IMR-90 (cell line): ENCODE measurements around the gene CCDC194. TPM values are rescaled to one million over a fixed set of nuclear protein-coding genes. Genes with fewer than 3 reads are reported as not detected.

Experiments
- ATAC-seq: fragments of 200-7000 bp; cut with Tn5 transposase; 2 replicates; pipeline ENCODE4 v1.9.1; 2020; ENCODE audit warnings: low read depth, mild to moderate bottlenecking, moderate library complexity
- BruUV-seq: library from RNA; stranded (reverse); fragments of 400-500 nt; replicated peaks from 2 replicates; lab custom pipeline; 2021; lab: Mats Ljungman, UMichigan
- CTCF ChIA-PET: fragments of 300-600 bp; formaldehyde crosslinking; extraction: SDS; loops from one replicate; lab custom pipeline; 2021; ENCODE audit warnings: antibody characterized with exemption; lab: Yijun Ruan, JAX
- POLR2A ChIA-PET: fragments of 300-600 bp; sonication (Branson Sonifier 250); formaldehyde crosslinking; loops from one replicate; lab custom pipeline; 2022; ENCODE audit warnings: antibody characterized with exemption; ENCODE audit not compliant: unreplicated experiment; lab: Charles Lee
- DNase-seq: peaks from one replicate; pipeline ENCODE4 v3.0.0; 2013
- H2AFZ ChIP-seq: replicated peaks from 2 replicates; pipeline ENCODE3; 2013; ENCODE audit warnings: low read length, mild to moderate bottlenecking; ENCODE audit not compliant: poor library complexity
- H2AK5ac ChIP-seq: 2 replicates; pipeline ENCODE4 v1.6.1; 2013; ENCODE audit warnings: low read depth, low read length, inconsistent platforms
- H2AK9ac ChIP-seq: replicated peaks from 2 replicates; pipeline ENCODE3; 2013; ENCODE audit warnings: mild to moderate bottlenecking, low read depth, low read length, moderate library complexity; ENCODE audit not compliant: poor library complexity
- H2BK120ac ChIP-seq: 2 replicates; pipeline ENCODE4 v1.6.1; 2013; ENCODE audit warnings: low read depth, low read length, inconsistent platforms
- H2BK15ac ChIP-seq: 3 replicates; pipeline ENCODE4 v1.6.1; 2013; ENCODE audit warnings: low read depth, low read length, inconsistent platforms
- H2BK20ac ChIP-seq: 2 replicates; pipeline ENCODE4 v1.6.1; 2013; ENCODE audit warnings: low read depth, mild to moderate bottlenecking, inconsistent platforms, low read length, moderate library complexity
- H2BK5ac ChIP-seq: 2 replicates; pipeline ENCODE4 v1.6.1; 2013; ENCODE audit warnings: mild to moderate bottlenecking, low read depth, low read length, inconsistent platforms; ENCODE audit not compliant: poor library complexity, severe bottlenecking
- H3K14ac ChIP-seq: replicated peaks from 2 replicates; pipeline ENCODE4 v1.6.1; 2013; ENCODE audit warnings: low read depth, low read length, inconsistent platforms
- H3K18ac ChIP-seq: 2 replicates; pipeline ENCODE4 v1.6.1; 2013; ENCODE audit warnings: low read depth, low read length, control low read depth
- H3K23ac ChIP-seq: 2 replicates; pipeline ENCODE4 v1.6.1; 2013; ENCODE audit warnings: low read depth, low read length, inconsistent platforms
- H3K27ac ChIP-seq: 2 replicates; pipeline ENCODE4 v1.5.1; 2013; ENCODE audit warnings: mild to moderate bottlenecking, control low read depth, low read length; ENCODE audit not compliant: insufficient read depth
- H3K27me3 ChIP-seq: 2 replicates; pipeline ENCODE4 v1.6.1; 2013; ENCODE audit warnings: low read length; ENCODE audit not compliant: control insufficient read depth, insufficient read depth
- H3K36me3 ChIP-seq: 2 replicates; pipeline ENCODE4 v1.6.1; 2013; ENCODE audit warnings: low read length, mixed read lengths; ENCODE audit not compliant: control insufficient read depth, insufficient read depth
- H3K4ac ChIP-seq: 2 replicates; pipeline ENCODE4 v1.6.1; 2013; ENCODE audit warnings: low read depth, low read length, inconsistent platforms
- H3K4me1 ChIP-seq: 2 replicates; pipeline ENCODE4 v1.6.1; 2013; ENCODE audit warnings: low read length, mixed read lengths; ENCODE audit not compliant: control insufficient read depth, insufficient read depth
- H3K4me2 ChIP-seq: 2 replicates; pipeline ENCODE4 v1.6.1; 2013; ENCODE audit warnings: low read depth, mild to moderate bottlenecking, control low read depth, low read length, moderate library complexity
- H3K4me3 ChIP-seq: 2 replicates; pipeline ENCODE4 v1.5.1; 2013; ENCODE audit warnings: low read depth, mild to moderate bottlenecking, control low read depth, low read length, moderate library complexity; ENCODE audit not compliant: insufficient read depth
- H3K56ac ChIP-seq: 2 replicates; pipeline ENCODE4 v1.6.1; 2013; ENCODE audit warnings: low read length, inconsistent platforms; ENCODE audit not compliant: insufficient read depth; ENCODE audit errors: extremely low read depth
- H3K79me1 ChIP-seq, 2 experiments: 2 replicates each; pipeline ENCODE4 v1.6.1; 2013; ENCODE audit warnings: low read length in 2 of 2, inconsistent platforms in 1 of 2, low read depth in 1 of 2
- H3K9ac ChIP-seq: 2 replicates; pipeline ENCODE4 v1.6.1; 2013; ENCODE audit warnings: low read depth, low read length, control low read depth
- H3K9me1 ChIP-seq: 2 replicates; pipeline ENCODE4 v1.6.1; 2013; ENCODE audit warnings: low read length, inconsistent platforms; ENCODE audit not compliant: insufficient read depth
- H3K9me3 ChIP-seq: 2 replicates; pipeline ENCODE4 v1.6.1; 2013; ENCODE audit warnings: low read length; ENCODE audit not compliant: control insufficient read depth, insufficient read depth
- H4K20me1 ChIP-seq: 2 replicates; pipeline ENCODE4 v1.6.1; 2013; ENCODE audit warnings: low read length, inconsistent platforms; ENCODE audit not compliant: insufficient read depth
- H4K5ac ChIP-seq: 2 replicates; pipeline ENCODE4 v1.6.1; 2013; ENCODE audit warnings: mild to moderate bottlenecking, low read depth, low read length, control low read depth
- H4K8ac ChIP-seq, 2 experiments: 2 replicates each; pipeline ENCODE4 v1.6.1; 2013; ENCODE audit warnings: low read depth in 2 of 2, low read length in 2 of 2, control low read depth in 1 of 2, inconsistent platforms in 1 of 2
- H4K91ac ChIP-seq: 2 replicates; pipeline ENCODE4 v1.6.1; 2013; ENCODE audit warnings: low read depth, low read length, inconsistent platforms; ENCODE audit not compliant: insufficient read depth
- BHLHE40 ChIP-seq: fragments of 150-350 bp; IDR thresholded peaks from 2 replicates; pipeline ENCODE4 v1.6.1; 2016; ENCODE audit warnings: mild to moderate bottlenecking, low read depth, low read length
- CEBPB ChIP-seq: IDR thresholded peaks from 2 replicates; pipeline ENCODE4 v1.6.1; 2012; ENCODE audit warnings: low read depth, low read length, improper control_type of control experiment
- CHD1 ChIP-seq: IDR thresholded peaks from 2 replicates; pipeline ENCODE4 v1.6.1; 2012; ENCODE audit warnings: low read depth, low read length, improper control_type of control experiment
- CTCF ChIP-seq: conservative IDR thresholded peaks from 2 replicates; pipeline ENCODE4 v1.5.1; 2012; ENCODE audit warnings: mild to moderate bottlenecking, low read depth, low read length, improper control_type of control experiment
- ELK1 ChIP-seq: fragments of 150-350 bp; IDR thresholded peaks from 2 replicates; pipeline ENCODE4 v1.6.1; 2016; ENCODE audit warnings: low read depth, mild to moderate bottlenecking, low read length, moderate library complexity, borderline replicate concordance
- FOS ChIP-seq: fragments of 150-350 bp; IDR thresholded peaks from 2 replicates; pipeline ENCODE4 v1.6.1; 2016; ENCODE audit warnings: low read depth, low read length
- MAFK ChIP-seq: IDR thresholded peaks from 2 replicates; pipeline ENCODE4 v1.6.1; 2012; ENCODE audit warnings: low read depth, low read length, improper control_type of control experiment
- NFE2L2 ChIP-seq: fragments of 150-350 bp; IDR thresholded peaks from 2 replicates; pipeline ENCODE4 v1.6.1; 2016; ENCODE audit warnings: low read depth, mild to moderate bottlenecking, low read length
- POLR2A ChIP-seq: IDR thresholded peaks from 2 replicates; pipeline ENCODE4 v1.6.1; 2012; ENCODE audit warnings: mild to moderate bottlenecking, low read depth, low read length
- RAD21 ChIP-seq: IDR thresholded peaks from 2 replicates; pipeline ENCODE4 v1.6.1; 2012; ENCODE audit warnings: low read length, improper control_type of control experiment
- RCOR1 ChIP-seq: IDR thresholded peaks from 2 replicates; pipeline ENCODE4 v1.6.1; 2012; ENCODE audit warnings: mild to moderate bottlenecking, low read length, improper control_type of control experiment; ENCODE audit not compliant: insufficient replicate concordance
- RFX5 ChIP-seq: IDR thresholded peaks from 2 replicates; pipeline ENCODE4 v1.8.0; 2012; ENCODE audit warnings: low read depth, mild to moderate bottlenecking, low read length, moderate library complexity
- SMC3 ChIP-seq: fragments of 150-350 bp; IDR thresholded peaks from 2 replicates; pipeline ENCODE4 v1.6.1; 2016; ENCODE audit warnings: low read depth, mild to moderate bottlenecking, antibody characterized with exemption, low read length, moderate library complexity
- USF2 ChIP-seq: fragments of 150-350 bp; IDR thresholded peaks from 2 replicates; pipeline ENCODE4 v1.6.1; 2017; ENCODE audit warnings: mild to moderate bottlenecking, antibody characterized with exemption, low read length, low read depth
- WGBS, 2 experiments: methylation state at CpG; one replicate each; pipeline versions ENCODE4 v1.1.5 to v1.1.7; 2013; ENCODE audit warnings: missing lambda C conversion rate in 2 of 2; ENCODE audit not compliant: insufficient read length in 1 of 2; ENCODE audit errors: extremely low coverage in 2 of 2; 5-methylcytosine and 5-hydroxymethylcytosine counted together
- dilution Hi-C: fragments of 300-500 bp; cut with HindIII; formaldehyde crosslinking; loops from one replicate; pipeline ENCODE4 v1.14.3; 2018; ENCODE audit warnings: low sequenced_read_pairs; ENCODE audit not compliant: unreplicated experiment
- in situ Hi-C: fragments of 300-500 bp; cut with MboI; formaldehyde crosslinking; loops from 3 replicates; pipeline ENCODE4 v1.14.3; 2019; ENCODE audit warnings: low sequenced_read_pairs, inconsistent platforms, mixed read lengths
- intact Hi-C: fragments of 100-400 bp; cut with micrococcal nuclease; formaldehyde crosslinking; loops from 2 replicates; pipeline ENCODE4 v1.10.0; 2022
- polyA plus RNA-seq, 3 experiments: library from polyadenylated mRNA; depleted of rRNA; stranded (reverse); fragments of >200 nt; gene quantifications; 2 replicates each; pipeline ENCODE4 v1.2.3, GENCODE V29; 2012; ENCODE audit warnings: low replicate concordance in 1 of 3
- total RNA-seq: library from RNA; depleted of rRNA; stranded (reverse); fragments of >200 nt; gene quantifications from 2 replicates; pipeline ENCODE4 v1.2.3, GENCODE V29; 2012

Gene CCDC194
- total and polyA plus RNA-seq, 2 of the 4 experiments (the other 2 are of a cell fraction) = not detected

- H3K27me3 ChIP-seq = peaks cover 8% of the 10 kb centered on the region; the same call in 1 of the 2 replicates
- intact Hi-C loops (no loop called here), in situ Hi-C loops (no loop called here), dilution Hi-C loops (no loop called here)
- H2BK5ac ChIP-seq = no peak overlapping the region
- CTCF ChIA-PET = no interaction called here
- no peaks in the 10 kb centered on the region for H3K79me1 ChIP-seq
- no peaks in the 10 kb centered on the region for H3K9me1 ChIP-seq
- ATAC-seq (no peak), DNase-seq (no peak)
- H3K14ac ChIP-seq = no peak overlapping the region
- no peak overlapping the region for H3K4me3 ChIP-seq
- no peaks in the 10 kb centered on the region for H3K9me3 ChIP-seq
- no peak overlapping the region for H4K5ac ChIP-seq
- H3K56ac ChIP-seq = no peak overlapping the region
- no peak overlapping the region for H3K23ac ChIP-seq
- no peak overlapping the region for H2BK120ac ChIP-seq
- no peak overlapping the region for H2AK9ac ChIP-seq
- H2AFZ ChIP-seq = peak overlapping the region; percentile 34
- BruUV-seq = no TSS peak
- H3K4ac ChIP-seq = no peak overlapping the region
- no peak overlapping the region for H3K18ac ChIP-seq
- H2AK5ac ChIP-seq = no peak overlapping the region
- no peak for TF ChIP-seq RAD21
- TF ChIP-seq USF2 = no peak
- no peak for TF ChIP-seq SMC3
- TF ChIP-seq ELK1 = no peak
- TF ChIP-seq CHD1 = no peak
- TF ChIP-seq CEBPB = no peak
- no peak for TF ChIP-seq MAFK
- no peak for TF ChIP-seq RCOR1
- no peak for TF ChIP-seq CTCF
- TF ChIP-seq NFE2L2 = no peak
- no peak for TF ChIP-seq BHLHE40
- TF ChIP-seq FOS = no peak
- no peak for TF ChIP-seq RFX5
- TF ChIP-seq POLR2A = no peak
- no peaks in the 10 kb centered on the region for H3K36me3 ChIP-seq
- H3K4me1 ChIP-seq = 0 out of 2 replicates have a peak, but pooled peaks cover 2% of the 10 kb centered on the region
- no peak overlapping the region for H3K27ac ChIP-seq
- H2BK20ac ChIP-seq = no peak overlapping the region
- H3K9ac ChIP-seq = no peak overlapping the region
- H4K20me1 ChIP-seq = no peaks in the 10 kb centered on the region; the same call in 1 of the 2 replicates
- POLR2A ChIA-PET = no interaction called here
- no peak overlapping the region for H4K91ac ChIP-seq
- no peak overlapping the region for H2BK15ac ChIP-seq
- WGBS, 2 experiments = 74% methylated on average over 2 of the region's 14 CpGs; no CpG with 5 or more reads in 1 of the 2 experiments
- no peak overlapping the region for H4K8ac ChIP-seq
- H3K4me2 ChIP-seq = no peak overlapping the region
These were observed 41.3 kb downstream of the CCDC194 start for GRCh38 chr19:17352608-17353280.
